GM12878 (cell line): Measurements from ENCODE around the gene GRIA4. TPM values are rescaled to one million over a fixed set of nuclear protein-coding genes. Genes with fewer than 3 reads are reported as not detected.
A peak's percentile ranks its signal among the peaks of the same experiment; 100 is the strongest.

ENCODE experiments used
- ATAC-seq: fragments of 200-7000 bp; cut with Tn5 transposase; 3 replicates; pipeline ENCODE4 v1.9.1; 2020; ENCODE audit warnings: mild to moderate bottlenecking, moderate library complexity
- BruUV-seq: library from RNA; stranded (reverse); fragments of 400-500 nt; replicated peaks from 2 replicates; lab custom pipeline; 2021; lab: Mats Ljungman, UMichigan
- CTCF ChIA-PET: fragments of 300-600 bp; sonication (Branson Sonifier 250); formaldehyde crosslinking; extraction: SDS; loops from one replicate; lab custom pipeline; 2021; ENCODE audit warnings: inconsistent platforms; lab: Yijun Ruan, JAX
- POLR2A ChIA-PET: fragments of 350-600 bp; formaldehyde crosslinking; extraction: SDS; loops from one replicate; lab custom pipeline; 2021; ENCODE audit warnings: inconsistent platforms; lab: Charles Lee
- RAD21 ChIA-PET: fragments of 300-600 bp; sonication (Branson Sonifier 250); formaldehyde crosslinking; loops from one replicate; lab custom pipeline; 2023; ENCODE audit warnings: antibody characterized with exemption; ENCODE audit not compliant: unreplicated experiment; lab: Charles Lee
- SMC1A ChIA-PET: fragments of 300-600 bp; sonication (Branson Sonifier 250); formaldehyde crosslinking; loops from one replicate; lab custom pipeline; 2023; ENCODE audit not compliant: unreplicated experiment, uncharacterized antibody; lab: Charles Lee
- DNase-seq: peaks from one replicate; pipeline ENCODE4 v3.0.0-alpha.2; 2011; ENCODE audit warnings: low read depth, low spot score
- FAIRE-seq: peaks from 3 replicates; lab custom pipeline; 2011; peaks lifted over from hg19 to GRCh38; lab: Jason Lieb, UNC
- H2AFZ ChIP-seq: 2 replicates; pipeline ENCODE4 v1.6.0; 2011; ENCODE audit warnings: low read depth, low read length, control low read depth; ENCODE audit not compliant: control insufficient read depth
- H3K27ac ChIP-seq: 2 replicates; pipeline ENCODE4 v1.5.1; 2011; ENCODE audit warnings: control low read depth; ENCODE audit not compliant: control insufficient read depth, insufficient read depth
- H3K27me3 ChIP-seq, 2 experiments: replicated peaks in 1 of 2; 2 replicates each; pipeline versions ENCODE4 v1.6.0 to v1.6.1; 2011; ENCODE audit warnings: low read length in 1 of 2; ENCODE audit not compliant: control insufficient read depth in 2 of 2, insufficient read depth in 2 of 2
- H3K36me3 ChIP-seq, 2 experiments: 2 replicates each; pipeline ENCODE4 v1.5.1; 2011; ENCODE audit warnings: low read length in 1 of 2; ENCODE audit not compliant: control insufficient read depth in 2 of 2, insufficient read depth in 2 of 2
- H3K4me1 ChIP-seq: 2 replicates; pipeline ENCODE4 v1.6.1; 2011; ENCODE audit warnings: mild to moderate bottlenecking, low read length, moderate library complexity, mixed read lengths; ENCODE audit not compliant: control insufficient read depth, insufficient read depth
- H3K4me2 ChIP-seq: 2 replicates; pipeline ENCODE4 v1.6.0; 2011; ENCODE audit warnings: control low read depth; ENCODE audit not compliant: control insufficient read depth, insufficient read depth
- H3K4me3 ChIP-seq: fragments of 200-600 bp; sonication (generic); 2 replicates; pipeline ENCODE4 v1.5.1; 2016
- H3K79me2 ChIP-seq: 2 replicates; pipeline ENCODE4 v1.6.0; 2011; ENCODE audit warnings: low read length; ENCODE audit not compliant: control insufficient read depth, insufficient read depth
- H3K9ac ChIP-seq: 2 replicates; pipeline ENCODE4 v1.8.0; 2011; ENCODE audit warnings: low read length, control low read depth, mixed read lengths; ENCODE audit not compliant: control insufficient read depth, insufficient read depth
- H3K9me3 ChIP-seq: replicated peaks from 3 replicates; pipeline ENCODE4 v1.5.1; 2011; ENCODE audit warnings: mild to moderate bottlenecking, low read length; ENCODE audit not compliant: control insufficient read depth, insufficient read depth
- H4K20me1 ChIP-seq: 2 replicates; pipeline ENCODE4 v1.6.0; 2011; ENCODE audit not compliant: control insufficient read depth, insufficient read depth
- ATF3 ChIP-seq: IDR thresholded peaks from 2 replicates; pipeline ENCODE4 v1.6.1; 2011; ENCODE audit warnings: low read depth, mild to moderate bottlenecking, low read length, moderate library complexity, borderline replicate concordance; ENCODE audit errors: extremely low read depth
- ATF7 ChIP-seq: fragments of 450-650 bp; IDR thresholded peaks from 2 replicates; pipeline ENCODE4 v1.6.1; 2016; ENCODE audit warnings: low read depth, mild to moderate bottlenecking
- CBX5 ChIP-seq: sonication (generic); IDR thresholded peaks from 2 replicates; pipeline ENCODE4 v1.6.1; 2016; ENCODE audit warnings: low read depth, moderate library complexity, mild to moderate bottlenecking, inconsistent platforms
- CEBPB ChIP-seq, 2 experiments: fragments of 150-350 bp in 1 of 2; IDR thresholded peaks; 2 replicates each; pipeline ENCODE4 v1.6.1; 2012 to 2014; ENCODE audit warnings: low read depth in 2 of 2, low read length in 2 of 2, borderline replicate concordance in 1 of 2, inconsistent platforms in 1 of 2
- IRF4 ChIP-seq: IDR thresholded peaks from 2 replicates; pipeline ENCODE4 v1.6.1; 2011; ENCODE audit warnings: low read depth, low read length
- KDM1A ChIP-seq: fragments of 200-600 bp; sonication (generic); IDR thresholded peaks from 2 replicates; pipeline ENCODE4 v1.6.1; 2016; ENCODE audit warnings: borderline replicate concordance
- NFYB ChIP-seq: IDR thresholded peaks from 2 replicates; pipeline ENCODE4 v1.6.1; 2011; ENCODE audit warnings: low read depth, mild to moderate bottlenecking, low read length, improper control_type of control experiment, moderate library complexity; ENCODE audit not compliant: insufficient read depth
- SUZ12 ChIP-seq: fragments of 200-600 bp; sonication (generic); IDR thresholded peaks from one replicate; pipeline ENCODE4 v1.6.1; 2018; ENCODE audit warnings: antibody characterized with exemption, mild to moderate bottlenecking; ENCODE audit not compliant: unreplicated experiment
- TCF12 ChIP-seq: IDR thresholded peaks from 2 replicates; pipeline ENCODE4 v1.6.1; 2011; ENCODE audit warnings: low read depth, mild to moderate bottlenecking, low read length
- TCF7 ChIP-seq: IDR thresholded peaks from 2 replicates; pipeline ENCODE4 v1.6.1; 2014; ENCODE audit warnings: antibody characterized with exemption, borderline replicate concordance
- ZBTB40 ChIP-seq: fragments of 450-650 bp; IDR thresholded peaks from 2 replicates; pipeline ENCODE4 v1.6.1; 2016; ENCODE audit warnings: mild to moderate bottlenecking, moderate library complexity, borderline replicate concordance
- WGBS: methylation state at CpG from one replicate; pipeline ENCODE4 v1.1.6; 2016; ENCODE audit warnings: low lambda C conversion rate; ENCODE audit not compliant: insufficient replicate concordance, insufficient coverage; ENCODE audit errors: missing lambda C conversion rate; 5-methylcytosine and 5-hydroxymethylcytosine counted together
- in situ Hi-C: fragments of 300-500 bp; cut with MboI; formaldehyde crosslinking; loops from 9 replicates; pipeline ENCODE4 v1.14.3; 2018; ENCODE audit warnings: mixed read lengths
- intact Hi-C: fragments of 100-400 bp; cut with micrococcal nuclease; formaldehyde crosslinking; loops from one replicate; pipeline ENCODE4 v1.14.2; 2022; ENCODE audit not compliant: unreplicated experiment
- polyA plus RNA-seq, 11 experiments: library from polyadenylated mRNA; depleted of rRNA in 4 of 11; unstranded in 6 of 11; stranded (reverse) in 5 of 11; fragments of >200 nt; fragmentation: Nextera tagmentation in 4 of 11; fragmentation: Illumina TruSeq in 1 of 11; extraction: Ambion mirVana in 4 of 11; extraction: Trizol in 1 of 11; gene quantifications; 1 replicate in 1 of 11; 2 replicates in 10 of 11; pipeline versions ENCODE4 v1.2.1 to v1.2.3, GENCODE V29; 2011 to 2016; ENCODE audit warnings: inconsistent platforms in 2 of 11, missing spikeins in 2 of 11, low read depth in 1 of 11
- total RNA-seq, 4 experiments: library from RNA; depleted of rRNA in 3 of 4; stranded (reverse); fragments of >200 nt in 3 of 4; fragmentation: Illumina TruSeq in 1 of 4; extraction: Trizol in 1 of 4; gene quantifications; 2 replicates each; pipeline versions ENCODE4 v1.2.1 to v1.2.3, GENCODE V29; 2013 to 2021
- TF ChIP-seq, protein P1 (sequence below): fragments of 150-350 bp; IDR thresholded peaks from 2 replicates; pipeline ENCODE4 v1.6.1; 2016; ENCODE audit warnings: low read depth, low read length

The GRIA4 gene
- total and polyA plus RNA-seq, 10 of the 15 experiments (the other 5 are each of a cell fraction or from before 2014, with no cell fraction given): 0.04 TPM; not detected in 9

DNA sequence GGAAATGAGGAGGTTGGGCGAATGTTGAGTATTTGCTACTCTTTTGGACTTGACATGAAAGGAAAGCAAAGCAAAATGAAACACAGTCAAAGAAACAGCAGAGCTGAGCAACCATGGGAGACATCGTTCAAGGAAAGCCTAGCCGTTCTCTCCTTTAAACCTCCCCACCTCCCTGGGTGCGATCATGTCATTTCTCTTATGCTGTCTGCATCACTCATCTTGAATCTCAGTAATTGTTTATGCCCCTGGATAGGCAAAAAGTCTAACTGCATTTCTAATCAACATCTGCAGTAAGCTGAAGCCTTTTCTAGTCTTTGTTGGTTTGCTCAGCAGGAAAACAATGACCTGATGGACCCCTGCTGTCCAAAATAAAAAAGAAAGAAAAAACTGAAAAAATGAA is 305.1 kb downstream of the GRIA4 start (continued):
- TF ChIP-seq ZBTB40 (no peak), CEBPB (IDR thresholded peaks at IDR 0.05; ENCODE audit: borderline replicate concordance in 1 of 2, low read depth in 2 of 2, low read length in 2 of 2) (no peak), ATF3 (no peak)

- no TSS peak for BruUV-seq
- ATAC-seq: no peak
- POLR2A ChIA-PET: no interaction called here
- Histone ChIP-seq H3K9ac (no peak overlapping the region), H3K9me3 (no peaks in the 10 kb centered on the region), H3K27me3 (no peaks in the 10 kb centered on the region), H4K20me1 (peaks cover 3% of the 10 kb centered on the region; the same call in 1 of the 2 replicates), H3K79me2 (no peaks in the 10 kb centered on the region), H3K36me3 (no peaks in the 10 kb centered on the region), H3K4me3 (no peak overlapping the region), H3K27ac (no peak overlapping the region), H3K4me1 (no peaks in the 10 kb centered on the region), H3K4me2 (no peak overlapping the region), H2AFZ (no peak overlapping the region)
- 3% methylated on average over 1 of the region's 1 CpG for WGBS
- CTCF ChIA-PET: no interaction called here
- DNase-seq: no peak
- FAIRE-seq: no peak
- RAD21 ChIA-PET: no interaction called here
- intact Hi-C loops (no loop called here), in situ Hi-C loops (no loop called here)
- SMC1A ChIA-PET: no interaction called here
- TF ChIP-seq KDM1A: no peak
- TF ChIP-seq TCF12: no peak
- TF ChIP-seq CBX5: no peak
- no peak for TF ChIP-seq IRF4
- peak; percentile 78 for TF ChIP-seq ATF7
- no peak for TF ChIP-seq SUZ12
- 0 out of 2 replicates have a peak, but pooled peaks have one; percentile 30 for TF ChIP-seq TCF7
- TF ChIP-seq, protein P1, sequence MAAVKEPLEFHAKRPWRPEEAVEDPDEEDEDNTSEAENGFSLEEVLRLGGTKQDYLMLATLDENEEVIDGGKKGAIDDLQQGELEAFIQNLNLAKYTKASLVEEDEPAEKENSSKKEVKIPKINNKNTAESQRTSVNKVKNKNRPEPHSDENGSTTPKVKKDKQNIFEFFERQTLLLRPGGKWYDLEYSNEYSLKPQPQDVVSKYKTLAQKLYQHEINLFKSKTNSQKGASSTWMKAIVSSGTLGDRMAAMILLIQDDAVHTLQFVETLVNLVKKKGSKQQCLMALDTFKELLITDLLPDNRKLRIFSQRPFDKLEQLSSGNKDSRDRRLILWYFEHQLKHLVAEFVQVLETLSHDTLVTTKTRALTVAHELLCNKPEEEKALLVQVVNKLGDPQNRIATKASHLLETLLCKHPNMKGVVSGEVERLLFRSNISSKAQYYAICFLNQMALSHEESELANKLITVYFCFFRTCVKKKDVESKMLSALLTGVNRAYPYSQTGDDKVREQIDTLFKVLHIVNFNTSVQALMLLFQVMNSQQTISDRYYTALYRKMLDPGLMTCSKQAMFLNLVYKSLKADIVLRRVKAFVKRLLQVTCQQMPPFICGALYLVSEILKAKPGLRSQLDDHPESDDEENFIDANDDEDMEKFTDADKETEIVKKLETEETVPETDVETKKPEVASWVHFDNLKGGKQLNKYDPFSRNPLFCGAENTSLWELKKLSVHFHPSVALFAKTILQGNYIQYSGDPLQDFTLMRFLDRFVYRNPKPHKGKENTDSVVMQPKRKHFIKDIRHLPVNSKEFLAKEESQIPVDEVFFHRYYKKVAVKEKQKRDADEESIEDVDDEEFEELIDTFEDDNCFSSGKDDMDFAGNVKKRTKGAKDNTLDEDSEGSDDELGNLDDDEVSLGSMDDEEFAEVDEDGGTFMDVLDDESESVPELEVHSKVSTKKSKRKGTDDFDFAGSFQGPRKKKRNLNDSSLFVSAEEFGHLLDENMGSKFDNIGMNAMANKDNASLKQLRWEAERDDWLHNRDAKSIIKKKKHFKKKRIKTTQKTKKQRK: no peak
- TF ChIP-seq NFYB: no peak
Measured at GRCh38 chr11:105918039-105918438, 308.2 kb downstream of the GRIA4 start.
